ENCODE measurements around the gene OXT.
"Not testable (repeated sequence)": the region's sequence is repeated elsewhere in the genome, so short reads cannot be mapped to it uniquely, and the experiment has no call there.

- not testable (repeated sequence) for TF ChIP-seq CTCF (IDR thresholded peaks at IDR 0.05); EZH2 (IDR thresholded peaks at IDR 0.05; ENCODE audit: borderline replicate concordance, insufficient read depth, low read depth, low read length, poor library complexity, severe bottlenecking)
Measured at GRCh38 chr20:3022559-3023490, 48.6 kb upstream of the OXT start.

Data from B cell (primary cell).